Endothelial cell (in vitro differentiated cells): ENCODE measurements around the gene GSG1. TPM values are rescaled to one million over a fixed set of nuclear protein-coding genes. Genes with fewer than 3 reads are reported as not detected.

Experiments used
- DNase-seq: peaks from one replicate; pipeline ENCODE4 v3.0.0; 2021; ENCODE audit warnings: low spot score
- H3K27ac Mint-ChIP-seq: one replicate; pipeline ENCODE4 v1.8.0; 2021; ENCODE audit warnings: mixed read lengths, inconsistent platforms; ENCODE audit not compliant: unreplicated experiment
- H3K27me3 Mint-ChIP-seq: one replicate; pipeline ENCODE4 v1.8.0; 2021; ENCODE audit warnings: mild to moderate bottlenecking, moderate library complexity, mixed read lengths, inconsistent platforms; ENCODE audit not compliant: unreplicated experiment
- H3K36me3 Mint-ChIP-seq: one replicate; pipeline ENCODE4 v1.8.0; 2021; ENCODE audit warnings: mild to moderate bottlenecking, low read depth, mixed read lengths, inconsistent platforms; ENCODE audit not compliant: unreplicated experiment
- H3K4me1 Mint-ChIP-seq: one replicate; pipeline ENCODE4 v1.8.0; 2021; ENCODE audit warnings: mild to moderate bottlenecking, mixed read lengths, inconsistent platforms; ENCODE audit not compliant: unreplicated experiment
- H3K4me3 Mint-ChIP-seq: one replicate; pipeline ENCODE4 v1.8.0; 2021; ENCODE audit warnings: mild to moderate bottlenecking, mixed read lengths, inconsistent platforms; ENCODE audit not compliant: unreplicated experiment
- H3K9me3 Mint-ChIP-seq: one replicate; pipeline ENCODE4 v1.8.0; 2021; ENCODE audit warnings: mixed read lengths, inconsistent platforms; ENCODE audit not compliant: unreplicated experiment
- total RNA-seq: library from RNA; stranded (reverse); fragmentation: NEBNext Ultra II Directional; extraction: Animal tissue kit (Norgen Biotek cat#: 25700); gene quantifications from one replicate; pipeline ENCODE4 v1.2.1, GENCODE V29; 2021; ENCODE audit not compliant: unreplicated experiment
- TF ChIP-seq, protein P1 (sequence below): fragments of 200-600 bp; sonication (generic); IDR thresholded peaks from one replicate; pipeline ENCODE4 v1.5.0; 2021; ENCODE audit warnings: antibody characterized with exemption; ENCODE audit not compliant: unreplicated experiment

The GSG1 gene
- total RNA-seq, 1 donor from 2014 or later = 0.46 TPM

DNA sequence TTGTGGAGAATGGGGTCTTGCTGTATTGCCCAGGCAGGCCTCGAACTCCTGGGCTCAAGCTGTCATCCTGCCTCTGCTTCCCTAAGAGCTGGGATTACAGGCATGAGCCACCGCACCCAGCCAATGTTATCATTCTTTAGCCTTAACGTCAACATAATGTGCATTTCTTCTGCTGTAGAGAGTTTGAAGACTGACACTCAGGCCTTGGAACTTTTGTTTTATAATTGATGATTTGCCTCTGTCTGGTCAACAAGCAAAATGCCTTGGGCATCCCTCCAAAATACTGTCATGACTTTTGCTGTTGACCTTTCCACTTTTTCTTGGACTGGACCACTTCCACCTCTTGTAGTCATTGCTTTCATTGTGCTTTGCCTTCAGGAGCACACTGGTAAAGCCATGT is 30.3 kb downstream of the GSG1 start:
- Mint-ChIP-seq H3K4me3 (no peak overlapping the region), H3K4me1 (peaks cover under 1% of the 10 kb centered on the region), H3K36me3 (peaks cover 59% of the 10 kb centered on the region), H3K9me3 (no peaks in the 10 kb centered on the region), H3K27ac (no peak overlapping the region), H3K27me3 (no peaks in the 10 kb centered on the region)
- DNase-seq = no peak
- TF ChIP-seq, protein P1, sequence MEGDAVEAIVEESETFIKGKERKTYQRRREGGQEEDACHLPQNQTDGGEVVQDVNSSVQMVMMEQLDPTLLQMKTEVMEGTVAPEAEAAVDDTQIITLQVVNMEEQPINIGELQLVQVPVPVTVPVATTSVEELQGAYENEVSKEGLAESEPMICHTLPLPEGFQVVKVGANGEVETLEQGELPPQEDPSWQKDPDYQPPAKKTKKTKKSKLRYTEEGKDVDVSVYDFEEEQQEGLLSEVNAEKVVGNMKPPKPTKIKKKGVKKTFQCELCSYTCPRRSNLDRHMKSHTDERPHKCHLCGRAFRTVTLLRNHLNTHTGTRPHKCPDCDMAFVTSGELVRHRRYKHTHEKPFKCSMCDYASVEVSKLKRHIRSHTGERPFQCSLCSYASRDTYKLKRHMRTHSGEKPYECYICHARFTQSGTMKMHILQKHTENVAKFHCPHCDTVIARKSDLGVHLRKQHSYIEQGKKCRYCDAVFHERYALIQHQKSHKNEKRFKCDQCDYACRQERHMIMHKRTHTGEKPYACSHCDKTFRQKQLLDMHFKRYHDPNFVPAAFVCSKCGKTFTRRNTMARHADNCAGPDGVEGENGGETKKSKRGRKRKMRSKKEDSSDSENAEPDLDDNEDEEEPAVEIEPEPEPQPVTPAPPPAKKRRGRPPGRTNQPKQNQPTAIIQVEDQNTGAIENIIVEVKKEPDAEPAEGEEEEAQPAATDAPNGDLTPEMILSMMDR = no peak

DNA sequence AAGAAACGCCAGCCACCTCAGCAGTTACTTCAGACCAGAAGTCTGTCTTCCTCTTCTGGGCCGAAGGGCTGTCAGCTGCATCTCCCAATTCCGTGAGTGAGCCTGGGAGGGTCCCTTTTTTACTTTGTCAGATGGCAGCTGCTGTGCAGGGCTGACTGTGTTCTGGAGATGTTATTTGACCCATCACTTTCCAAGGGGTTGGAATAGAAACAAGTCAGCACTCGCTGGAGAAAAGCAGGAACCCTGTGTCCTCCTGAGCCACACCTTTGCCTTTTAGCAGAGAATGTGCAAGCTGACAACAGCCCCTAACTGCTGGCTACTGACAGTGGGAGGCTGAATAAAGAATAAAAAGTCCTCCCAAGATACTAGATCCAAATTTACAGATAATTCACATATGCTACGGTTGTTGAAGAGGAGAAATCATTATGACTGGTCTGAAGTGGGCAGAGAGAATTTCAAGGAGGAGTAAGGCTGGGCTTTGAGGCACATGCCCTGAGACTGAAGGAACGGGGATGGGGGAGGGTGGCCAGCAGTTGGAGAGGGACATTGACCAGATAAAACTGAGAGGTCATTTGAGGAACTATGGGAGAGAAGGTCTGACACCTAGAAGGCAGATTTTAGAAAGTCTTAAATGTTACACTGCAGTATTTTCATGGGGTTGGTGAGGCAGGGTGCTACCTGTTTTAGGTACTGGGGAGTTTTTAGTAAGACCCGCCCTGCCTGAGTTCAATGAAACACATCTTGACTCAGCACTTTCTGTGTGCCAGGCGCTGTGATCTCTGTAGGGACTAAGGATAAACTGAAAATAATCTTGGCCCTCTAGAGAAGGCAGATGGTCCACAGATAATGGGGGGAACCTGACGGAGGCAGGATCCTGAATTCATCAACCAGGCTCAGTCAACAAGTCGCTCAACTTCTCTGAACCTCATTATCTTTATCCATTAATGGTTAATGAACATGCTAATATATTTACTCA is 31.9 kb downstream of the GSG1 start:
- TF ChIP-seq, protein P1 = no peak
- Mint-ChIP-seq H3K4me1 (no peaks in the 10 kb centered on the region), H3K27me3 (no peaks in the 10 kb centered on the region), H3K4me3 (peak overlapping the region; percentile 10), H3K9me3 (no peaks in the 10 kb centered on the region), H3K36me3 (peaks cover 62% of the 10 kb centered on the region), H3K27ac (no peak overlapping the region)
- no peak for DNase-seq

DNA sequence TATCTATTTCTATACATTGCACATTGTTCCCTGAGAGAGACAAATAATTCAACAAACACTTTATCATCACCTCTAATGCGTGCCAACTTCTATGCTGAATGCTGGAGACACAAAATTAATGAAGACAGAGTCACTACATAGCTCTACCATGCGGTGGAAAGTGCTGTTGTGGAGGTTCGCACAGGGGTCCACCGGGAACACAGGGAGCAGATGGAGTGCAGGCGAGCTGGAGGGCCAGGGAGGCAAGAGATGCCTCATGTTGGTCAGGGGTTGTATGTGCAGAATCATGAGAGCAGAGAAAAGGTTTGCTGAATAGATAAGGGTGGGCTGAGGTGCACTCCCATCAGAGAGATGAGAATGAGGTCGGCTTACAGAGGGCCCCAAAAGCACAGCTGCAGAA is 34.1 kb downstream of the GSG1 start:
- TF ChIP-seq, protein P1 = no peak
- DNase-seq = no peak
- Mint-ChIP-seq H3K9me3 (no peaks in the 10 kb centered on the region), H3K36me3 (peaks cover 48% of the 10 kb centered on the region), H3K4me3 (no peak overlapping the region), H3K4me1 (peaks cover 7% of the 10 kb centered on the region), H3K27ac (no peak overlapping the region), H3K27me3 (no peaks in the 10 kb centered on the region)

DNA sequence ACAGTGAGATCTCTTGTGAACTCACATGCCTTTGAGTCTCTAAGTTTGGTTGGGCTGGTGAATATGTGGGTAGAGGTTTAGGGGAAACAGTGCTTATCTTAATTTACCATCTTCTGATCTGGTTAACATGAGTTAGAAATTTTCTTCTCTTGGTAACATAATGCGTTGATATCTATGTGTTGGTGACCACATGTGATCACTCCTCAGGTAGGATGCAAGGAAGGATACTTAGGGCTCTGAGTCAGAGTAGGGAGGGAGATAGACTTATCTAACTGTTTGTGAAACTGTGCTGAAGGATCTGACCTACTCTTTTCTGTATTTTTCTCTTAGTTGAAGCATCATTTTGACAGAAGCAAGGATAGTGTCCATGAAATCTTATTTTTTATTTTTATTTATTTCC is 36.1 kb downstream of the GSG1 start:
- peaks cover 12% of the 10 kb centered on the region for H3K4me1 Mint-ChIP-seq
- H3K4me3 Mint-ChIP-seq = no peak overlapping the region
- H3K27me3 Mint-ChIP-seq = no peaks in the 10 kb centered on the region
- DNase-seq = no peak
- TF ChIP-seq, protein P1 = no peak
- H3K36me3 Mint-ChIP-seq = peaks cover 34% of the 10 kb centered on the region
- no peak overlapping the region for H3K27ac Mint-ChIP-seq
- no peaks in the 10 kb centered on the region for H3K9me3 Mint-ChIP-seq

DNA sequence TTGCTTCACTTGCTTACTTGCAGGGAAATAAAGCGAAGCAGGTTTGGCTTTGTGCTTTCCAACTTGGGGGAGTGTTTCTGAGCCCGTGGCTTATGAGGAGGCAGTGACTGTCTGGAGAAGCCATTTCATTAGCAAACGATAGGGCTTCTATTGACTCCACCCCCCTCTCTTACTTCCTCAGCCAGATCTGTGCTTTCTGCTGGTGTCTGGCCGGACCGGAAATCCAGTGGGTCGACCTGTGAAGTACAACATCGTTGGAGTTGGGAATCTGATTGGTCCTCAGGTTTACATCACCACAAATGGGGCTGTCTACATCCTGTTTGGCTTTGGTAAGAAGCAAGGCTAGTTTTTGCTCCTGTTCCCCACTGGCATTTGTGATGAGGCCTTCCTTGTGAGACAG is 37.0 kb downstream of the GSG1 start:
- H3K27me3 Mint-ChIP-seq = no peaks in the 10 kb centered on the region
- H3K27ac Mint-ChIP-seq = no peak overlapping the region
- peaks cover 12% of the 10 kb centered on the region for H3K4me1 Mint-ChIP-seq
- peaks cover 37% of the 10 kb centered on the region for H3K36me3 Mint-ChIP-seq
- no peak overlapping the region for H3K4me3 Mint-ChIP-seq
- TF ChIP-seq, protein P1 = no peak
- H3K9me3 Mint-ChIP-seq = no peaks in the 10 kb centered on the region
- DNase-seq = no peak
